Epithelial cell of proximal tubule (primary cell): ENCODE results near the gene ALOXE3. TPM values are rescaled to one million over a fixed set of nuclear protein-coding genes. Genes with fewer than 3 reads are reported as not detected.

Experiments
- DNase-seq: peaks from one replicate; pipeline ENCODE4 v3.0.0-alpha.2; 2011; ENCODE audit warnings: low read depth
- H3K4me3 ChIP-seq: 2 replicates; pipeline ENCODE4 v1.5.1; 2011; ENCODE audit warnings: low read depth, mild to moderate bottlenecking, low read length
- total RNA-seq: library from RNA; depleted of rRNA; stranded (reverse); fragments of >200 nt; gene quantifications from 2 replicates; pipeline ENCODE4 v1.2.3, GENCODE V29; 2015
- TF ChIP-seq, protein P1 (sequence below): conservative IDR thresholded peaks from 2 replicates; pipeline ENCODE4 v1.5.1; 2012; ENCODE audit warnings: low read depth, mild to moderate bottlenecking, low read length

The ALOXE3 gene
- total RNA-seq, 1 donor from 2014 or later: not detected

DNA sequence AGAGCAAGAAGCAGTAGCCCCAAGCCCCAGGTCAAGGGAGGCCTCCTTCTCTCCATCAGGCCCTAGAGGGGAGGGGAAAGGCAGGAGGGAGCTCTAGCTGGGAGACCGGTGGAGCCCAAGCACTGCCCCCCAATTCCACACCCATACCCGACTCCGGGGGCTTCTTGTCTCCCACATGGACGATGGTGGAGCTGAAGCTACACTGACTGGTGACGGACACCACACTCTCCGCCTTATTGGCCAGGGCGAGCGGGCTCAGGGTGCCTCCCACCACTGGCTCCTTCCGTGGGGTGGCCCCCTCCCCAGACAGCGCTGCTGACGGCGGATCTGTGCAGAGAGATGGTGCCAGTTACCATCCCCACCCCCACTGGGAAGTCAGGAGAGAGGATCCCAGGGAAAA is 27.5 kb upstream of the ALOXE3 start:
- DNase-seq: no peak
- TF ChIP-seq, protein P1, sequence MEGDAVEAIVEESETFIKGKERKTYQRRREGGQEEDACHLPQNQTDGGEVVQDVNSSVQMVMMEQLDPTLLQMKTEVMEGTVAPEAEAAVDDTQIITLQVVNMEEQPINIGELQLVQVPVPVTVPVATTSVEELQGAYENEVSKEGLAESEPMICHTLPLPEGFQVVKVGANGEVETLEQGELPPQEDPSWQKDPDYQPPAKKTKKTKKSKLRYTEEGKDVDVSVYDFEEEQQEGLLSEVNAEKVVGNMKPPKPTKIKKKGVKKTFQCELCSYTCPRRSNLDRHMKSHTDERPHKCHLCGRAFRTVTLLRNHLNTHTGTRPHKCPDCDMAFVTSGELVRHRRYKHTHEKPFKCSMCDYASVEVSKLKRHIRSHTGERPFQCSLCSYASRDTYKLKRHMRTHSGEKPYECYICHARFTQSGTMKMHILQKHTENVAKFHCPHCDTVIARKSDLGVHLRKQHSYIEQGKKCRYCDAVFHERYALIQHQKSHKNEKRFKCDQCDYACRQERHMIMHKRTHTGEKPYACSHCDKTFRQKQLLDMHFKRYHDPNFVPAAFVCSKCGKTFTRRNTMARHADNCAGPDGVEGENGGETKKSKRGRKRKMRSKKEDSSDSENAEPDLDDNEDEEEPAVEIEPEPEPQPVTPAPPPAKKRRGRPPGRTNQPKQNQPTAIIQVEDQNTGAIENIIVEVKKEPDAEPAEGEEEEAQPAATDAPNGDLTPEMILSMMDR: no peak
- H3K4me3 ChIP-seq: no peak overlapping the region

- H3K4me3 ChIP-seq: no peak overlapping the region
- TF ChIP-seq, protein P1: no peak
- DNase-seq: no peak
These were observed 26.3 kb upstream of the ALOXE3 start for GRCh38 chr17:8144401-8145231.

DNA sequence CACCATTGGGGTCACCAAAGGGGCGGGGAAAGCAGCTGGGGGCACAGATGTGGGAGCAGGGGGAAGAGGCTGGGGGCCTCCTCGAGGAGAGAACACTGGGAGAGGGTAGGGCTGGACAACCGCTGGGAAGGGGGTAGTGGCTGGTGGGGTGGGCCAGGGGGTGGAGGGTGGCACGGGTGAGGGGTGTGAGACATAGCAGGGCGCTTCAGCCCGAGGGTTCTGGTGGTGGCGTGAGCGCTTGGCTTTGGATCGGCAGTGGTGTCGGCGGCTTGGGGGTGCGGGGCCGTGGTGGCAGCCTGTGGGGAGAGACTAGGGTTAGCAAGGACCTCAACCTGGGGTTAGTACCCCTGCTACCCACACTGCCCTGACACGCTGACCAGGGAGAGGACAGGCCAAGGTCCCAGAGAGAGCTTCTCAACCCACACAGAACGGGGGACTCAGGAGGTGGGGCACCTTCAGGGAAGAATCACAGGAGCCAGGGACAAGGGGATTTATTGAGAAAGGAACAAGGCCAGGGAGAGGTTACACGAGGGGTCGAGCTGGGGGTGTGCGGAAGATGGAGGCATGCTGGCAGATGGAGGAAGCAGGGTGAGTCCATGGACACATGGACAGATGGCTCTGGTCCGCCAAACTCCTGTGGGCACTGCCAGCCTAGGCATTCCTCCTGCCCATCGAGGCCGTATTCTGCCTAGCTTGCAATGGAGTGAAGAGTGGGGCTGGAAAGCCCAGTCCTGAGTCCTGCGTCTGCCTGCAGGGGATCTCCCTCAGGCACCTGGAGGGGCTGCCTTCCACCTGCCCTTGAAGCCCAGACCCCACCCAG is 25.5 kb upstream of the ALOXE3 start:
- no peak overlapping the region for H3K4me3 ChIP-seq
- TF ChIP-seq, protein P1: no peak
- no peak for DNase-seq

DNA sequence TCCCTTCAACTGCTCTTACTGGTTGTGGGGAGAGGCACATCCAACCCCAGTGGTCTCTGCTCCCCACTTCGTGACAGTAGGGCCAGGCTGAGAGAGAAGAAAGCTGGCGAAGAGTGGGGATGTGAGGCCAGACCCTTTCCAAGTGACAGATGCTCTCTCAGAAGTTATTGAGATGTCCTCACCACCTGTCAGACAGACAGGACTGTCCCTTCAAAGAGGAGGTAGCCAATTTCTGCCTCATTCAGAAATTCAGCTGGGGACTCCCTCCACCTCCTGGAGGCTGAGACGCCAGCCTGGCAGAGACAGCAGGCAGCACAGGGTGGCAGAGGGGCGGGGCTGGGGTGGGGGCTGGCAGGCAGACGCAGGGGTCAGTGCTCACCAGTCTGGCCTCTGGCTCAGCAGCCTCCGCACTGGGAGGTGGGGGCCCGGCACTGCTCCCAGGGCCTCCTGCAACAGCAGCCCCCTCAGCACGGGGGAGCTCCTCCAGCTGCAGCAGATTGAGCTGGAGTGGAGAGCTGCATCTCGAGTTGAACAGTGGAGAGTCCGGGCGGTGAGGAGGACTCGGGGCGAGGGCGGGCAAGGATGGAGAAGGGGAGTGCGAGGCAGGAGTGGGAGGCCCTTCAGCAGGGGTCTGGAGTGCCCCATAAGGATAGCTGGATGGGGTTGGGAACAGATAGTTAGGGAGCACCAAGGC is 24.7 kb upstream of the ALOXE3 start:
- no peak for DNase-seq
- no peak overlapping the region for H3K4me3 ChIP-seq
- TF ChIP-seq, protein P1: no peak

- H3K4me3 ChIP-seq: no peak overlapping the region
- DNase-seq: no peak
- TF ChIP-seq, protein P1: no peak
These were observed 24.0 kb upstream of the ALOXE3 start for GRCh38 chr17:8142158-8142886.

- TF ChIP-seq, protein P1: no peak
- no peak overlapping the region for H3K4me3 ChIP-seq
- DNase-seq: no peak
These were observed 23.4 kb upstream of the ALOXE3 start for GRCh38 chr17:8141741-8142140.
